ENCODE data around the gene RAP1A. TPM values are rescaled to one million over a fixed set of nuclear protein-coding genes. Genes with fewer than 3 reads are reported as not detected.

Gene RAP1A
- total RNA-seq, 1 experiment from 2014 or later = 26.7 TPM

DNA sequence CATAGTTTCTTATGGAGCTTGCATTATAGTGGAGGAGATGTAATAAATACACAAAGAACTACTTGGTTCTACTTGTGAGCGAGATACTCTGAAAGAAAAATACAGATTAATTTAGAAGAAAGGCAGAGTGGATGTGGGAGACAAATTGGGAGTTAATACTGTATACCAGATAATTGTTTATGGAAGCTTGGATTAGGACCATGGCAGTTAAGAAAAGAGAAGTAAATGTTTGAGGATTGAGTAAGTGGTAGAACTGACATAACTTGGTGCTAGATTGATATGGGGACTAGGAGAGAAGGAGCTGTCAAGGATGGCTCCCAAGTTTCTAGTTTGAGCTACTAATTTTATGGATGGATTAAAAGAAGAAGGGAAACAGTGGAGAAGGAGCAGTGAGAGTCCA is 72.3 kb downstream of the RAP1A start:
- H3K23ac ChIP-seq (ENCODE audit: insufficient read length, low read depth, low read length) = no peak overlapping the region
- H3K4me3 Mint-ChIP-seq = no peak overlapping the region
- no peak overlapping the region for H3K4ac ChIP-seq (ENCODE audit: low read depth, low read length)
- H3K23me2 ChIP-seq (ENCODE audit: insufficient read length, low read depth, low read length, poor library complexity, severe bottlenecking) = no peaks in the 10 kb centered on the region
- no peak overlapping the region for H2BK12ac ChIP-seq (ENCODE audit: insufficient read length, low read depth, low read length)
- H3K4me1 Mint-ChIP-seq = no peaks in the 10 kb centered on the region
- H2BK15ac ChIP-seq (ENCODE audit: low read depth, low read length) = no peak overlapping the region
- H3K4me1 ChIP-seq (ENCODE audit: insufficient read depth, low read length) = no peaks in the 10 kb centered on the region
- peaks cover 0 to 13% (median 6%) of the 10 kb centered on the region in 3 experiments; a peak in 4 of 7 replicates for H3K36me3 Mint-ChIP-seq (ENCODE audit: insufficient read depth in 1 of 3, low read depth in 3 of 3)
- H2AFZ ChIP-seq (ENCODE audit: low read length) = no peak overlapping the region
- no peak for DNase-seq
- H4K8ac ChIP-seq (replicated peaks; ENCODE audit: insufficient read length, low read depth, low read length) = no peak overlapping the region
- no peaks in the 10 kb centered on the region; the same call in 1 of the 2 replicates for H3K27me3 Mint-ChIP-seq (ENCODE audit: low read depth)
- H3K9ac ChIP-seq (ENCODE audit: extremely low read depth, insufficient read length, low read length) = no peak overlapping the region
- no peak overlapping the region for H3K27ac Mint-ChIP-seq
- no peak overlapping the region for H3K14ac ChIP-seq (ENCODE audit: insufficient read depth, low read length)
- no peak overlapping the region for H3T11ph ChIP-seq (ENCODE audit: low read length)
- no peak overlapping the region for H3K4me2 ChIP-seq (ENCODE audit: insufficient read depth, insufficient read length, low read length)
- TF ChIP-seq, protein P1, sequence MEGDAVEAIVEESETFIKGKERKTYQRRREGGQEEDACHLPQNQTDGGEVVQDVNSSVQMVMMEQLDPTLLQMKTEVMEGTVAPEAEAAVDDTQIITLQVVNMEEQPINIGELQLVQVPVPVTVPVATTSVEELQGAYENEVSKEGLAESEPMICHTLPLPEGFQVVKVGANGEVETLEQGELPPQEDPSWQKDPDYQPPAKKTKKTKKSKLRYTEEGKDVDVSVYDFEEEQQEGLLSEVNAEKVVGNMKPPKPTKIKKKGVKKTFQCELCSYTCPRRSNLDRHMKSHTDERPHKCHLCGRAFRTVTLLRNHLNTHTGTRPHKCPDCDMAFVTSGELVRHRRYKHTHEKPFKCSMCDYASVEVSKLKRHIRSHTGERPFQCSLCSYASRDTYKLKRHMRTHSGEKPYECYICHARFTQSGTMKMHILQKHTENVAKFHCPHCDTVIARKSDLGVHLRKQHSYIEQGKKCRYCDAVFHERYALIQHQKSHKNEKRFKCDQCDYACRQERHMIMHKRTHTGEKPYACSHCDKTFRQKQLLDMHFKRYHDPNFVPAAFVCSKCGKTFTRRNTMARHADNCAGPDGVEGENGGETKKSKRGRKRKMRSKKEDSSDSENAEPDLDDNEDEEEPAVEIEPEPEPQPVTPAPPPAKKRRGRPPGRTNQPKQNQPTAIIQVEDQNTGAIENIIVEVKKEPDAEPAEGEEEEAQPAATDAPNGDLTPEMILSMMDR (conservative IDR thresholded peaks at IDR 0.05) = no peak
- H3K56ac ChIP-seq (ENCODE audit: insufficient read length, low read depth, low read length) = no peak overlapping the region
- H2BK20ac ChIP-seq (ENCODE audit: low read depth, low read length, poor library complexity, severe bottlenecking) = no peak overlapping the region
- no peak overlapping the region for H2BK120ac ChIP-seq (ENCODE audit: low read depth, low read length, poor library complexity, severe bottlenecking)
- H4K20me1 ChIP-seq (ENCODE audit: control insufficient read depth, insufficient read depth, insufficient read length) = no peaks in the 10 kb centered on the region
- no peaks in the 10 kb centered on the region for H3K79me1 ChIP-seq (ENCODE audit: insufficient read depth, low read depth, low read length, poor library complexity, severe bottlenecking)
- H2BK5ac ChIP-seq (ENCODE audit: insufficient read length, low read length) = no peak overlapping the region
- H3K18ac ChIP-seq (ENCODE audit: insufficient read length, low read depth, low read length) = no peak overlapping the region
- WGBS (ENCODE audit: extremely low coverage, insufficient read length, low lambda C conversion rate) = no CpG with 5 or more reads among the region's 1 CpG
- H2AK5ac ChIP-seq (ENCODE audit: insufficient read length, low read length) = no peak overlapping the region
- no peaks in the 10 kb centered on the region for H3K9me3 ChIP-seq (ENCODE audit: control insufficient read depth, low read depth, low read length)
- no peak overlapping the region for H4K5ac ChIP-seq (ENCODE audit: insufficient read length, low read depth, low read length)
- H3K27ac ChIP-seq (ENCODE audit: insufficient read length, low read depth, low read length) = no peak overlapping the region
- no peaks in the 10 kb centered on the region for H3K27me3 ChIP-seq (ENCODE audit: insufficient read depth, low read length)
- no peak overlapping the region for H4K91ac ChIP-seq (ENCODE audit: insufficient read length, low read depth, low read length)
- H3K9me3 Mint-ChIP-seq = no peaks in the 10 kb centered on the region
- no peaks in the 10 kb centered on the region; the same call in 1 of the 2 replicates for H3K79me2 ChIP-seq (ENCODE audit: insufficient read depth, low read length)
